Measurements from ENCODE around the gene LBP. TPM values are rescaled to one million over a fixed set of nuclear protein-coding genes. Genes with fewer than 3 reads are reported as not detected.

Gene LBP
- total RNA-seq, 1 donor, result 1.8 TPM

DNA sequence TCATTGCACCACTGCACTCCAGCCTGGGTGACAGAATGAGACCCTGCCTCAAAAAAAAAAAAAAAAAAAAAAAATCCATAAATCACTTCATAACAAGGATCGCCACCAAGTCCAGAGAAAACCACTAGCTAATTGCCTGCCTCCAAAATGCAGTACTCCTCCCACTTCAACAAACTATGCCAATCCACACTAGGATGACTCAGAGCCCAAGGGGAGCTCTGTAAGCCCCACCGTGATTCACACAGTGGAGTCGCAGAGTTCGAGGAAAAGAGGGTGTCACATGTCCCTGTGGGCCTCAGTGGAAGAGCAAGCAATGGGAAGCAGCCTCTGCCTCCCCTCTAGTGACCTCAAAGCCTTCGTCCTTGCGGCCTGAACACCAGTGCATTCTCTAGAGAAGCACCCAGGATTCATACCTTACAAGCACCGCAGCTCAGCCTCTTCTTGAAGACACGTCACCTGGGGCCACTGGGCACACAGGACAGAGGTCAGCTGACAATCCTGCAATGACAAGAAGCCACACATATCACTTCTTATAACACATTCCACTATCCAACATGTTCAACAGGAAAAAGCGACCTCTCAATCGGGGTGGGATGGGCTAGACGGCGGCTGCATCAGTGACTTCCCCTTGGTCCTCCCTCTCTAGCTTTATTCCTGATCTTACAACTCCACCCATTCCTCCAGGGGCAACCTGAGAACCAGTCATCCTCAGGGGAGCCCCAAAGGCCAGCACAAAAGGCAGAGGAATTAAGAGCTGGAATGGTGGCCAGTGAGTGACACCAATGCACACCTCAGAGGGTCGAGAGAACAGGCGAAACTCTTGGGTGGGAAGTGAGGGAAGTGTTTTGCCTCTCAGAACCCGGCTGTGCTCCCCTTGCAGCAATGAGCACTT, 80.0 kb downstream of the LBP start:
- no peak overlapping the region for H3K4me3 ChIP-seq (ENCODE audit: insufficient read depth, low read length)
- H3K9me3 ChIP-seq (ENCODE audit: low read depth, low read length), result no peaks in the 10 kb centered on the region
- H3K27me3 ChIP-seq (ENCODE audit: insufficient read depth, low read length), result no peaks in the 10 kb centered on the region
- peak overlapping the region; percentile 55 for H3K4me2 ChIP-seq (ENCODE audit: insufficient read depth, low read length)
- H4K20me1 ChIP-seq (ENCODE audit: insufficient read depth, low read length), result peaks cover 90% of the 10 kb centered on the region
- peaks cover 25% of the 10 kb centered on the region for H3K4me1 ChIP-seq (ENCODE audit: insufficient read depth, low read length)
- H3K36me3 ChIP-seq (ENCODE audit: insufficient read depth, low read length), result peaks cover 88% of the 10 kb centered on the region
- TF ChIP-seq, protein P1, sequence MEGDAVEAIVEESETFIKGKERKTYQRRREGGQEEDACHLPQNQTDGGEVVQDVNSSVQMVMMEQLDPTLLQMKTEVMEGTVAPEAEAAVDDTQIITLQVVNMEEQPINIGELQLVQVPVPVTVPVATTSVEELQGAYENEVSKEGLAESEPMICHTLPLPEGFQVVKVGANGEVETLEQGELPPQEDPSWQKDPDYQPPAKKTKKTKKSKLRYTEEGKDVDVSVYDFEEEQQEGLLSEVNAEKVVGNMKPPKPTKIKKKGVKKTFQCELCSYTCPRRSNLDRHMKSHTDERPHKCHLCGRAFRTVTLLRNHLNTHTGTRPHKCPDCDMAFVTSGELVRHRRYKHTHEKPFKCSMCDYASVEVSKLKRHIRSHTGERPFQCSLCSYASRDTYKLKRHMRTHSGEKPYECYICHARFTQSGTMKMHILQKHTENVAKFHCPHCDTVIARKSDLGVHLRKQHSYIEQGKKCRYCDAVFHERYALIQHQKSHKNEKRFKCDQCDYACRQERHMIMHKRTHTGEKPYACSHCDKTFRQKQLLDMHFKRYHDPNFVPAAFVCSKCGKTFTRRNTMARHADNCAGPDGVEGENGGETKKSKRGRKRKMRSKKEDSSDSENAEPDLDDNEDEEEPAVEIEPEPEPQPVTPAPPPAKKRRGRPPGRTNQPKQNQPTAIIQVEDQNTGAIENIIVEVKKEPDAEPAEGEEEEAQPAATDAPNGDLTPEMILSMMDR (IDR thresholded peaks at IDR 0.05; ENCODE audit: extremely low read depth, low read depth, low read length), result no peak
- DNase-seq (ENCODE audit: insufficient read length, low spot score, missing footprints), result peak; percentile 97
- H3K27ac ChIP-seq (ENCODE audit: low read depth, low read length), result peak overlapping the region; percentile 61
- peaks cover 89% of the 10 kb centered on the region for H3K79me2 ChIP-seq (ENCODE audit: insufficient read depth, low read length)
- no peak overlapping the region for H2AFZ ChIP-seq (ENCODE audit: low read length)

Small RNAs within 50 kb of the gene (small RNA-seq; reads per million reads assigned to genes)
- gene RF00056, result not detected
- gene SNORA71B, result 2,119 reads per million, percentile 99 among the genes with 10 or more reads in this experiment

Other genes with a start within 250 kb of the LBP start
- gene TGM2, start 181.2 kb upstream of the LBP start, total RNA-seq, result 78.2 and 137 TPM in 2 replicates
- gene KIAA1755, start 85.7 kb upstream of the LBP start, total RNA-seq, result 2.5 and 2.7 TPM in 2 replicates
- gene BPI, start 42.3 kb upstream of the LBP start, total RNA-seq, result under 0.01 TPM in 1 of 2 replicates, not detected in the other
- gene SNHG17, start 88.8 kb downstream of the LBP start, total RNA-seq, result 5.6 and 6.9 TPM in 2 replicates
- gene RALGAPB, start 126.4 kb downstream of the LBP start, total RNA-seq, result 42.7 and 43.6 TPM in 2 replicates
- gene ADIG, start 234.7 kb downstream of the LBP start, total RNA-seq, result not detected in 2 replicates

Measured in osteoblast (primary cell).